Ishikawa (cell line): ENCODE data around the gene NUDT4.

ENCODE experiments used
- CREB1 ChIP-seq: IDR thresholded peaks from 2 replicates; pipeline ENCODE4 v1.6.1; 2012; ENCODE audit warnings: low read depth
- EGR1 ChIP-seq: IDR thresholded peaks from 2 replicates; pipeline ENCODE4 v1.6.1; 2012
- EP300 ChIP-seq: IDR thresholded peaks from 2 replicates; pipeline ENCODE4 v1.6.1; 2012; ENCODE audit warnings: borderline replicate concordance
- FOXM1 ChIP-seq: IDR thresholded peaks from 2 replicates; pipeline ENCODE4 v1.6.1; 2012; ENCODE audit warnings: low read depth, borderline replicate concordance
- TCF12 ChIP-seq: IDR thresholded peaks from 2 replicates; pipeline ENCODE4 v1.6.1; 2012; ENCODE audit warnings: low read depth
- TF ChIP-seq, protein P1 (sequence below): IDR thresholded peaks from 2 replicates; pipeline ENCODE4 v1.6.1; 2012

DNA sequence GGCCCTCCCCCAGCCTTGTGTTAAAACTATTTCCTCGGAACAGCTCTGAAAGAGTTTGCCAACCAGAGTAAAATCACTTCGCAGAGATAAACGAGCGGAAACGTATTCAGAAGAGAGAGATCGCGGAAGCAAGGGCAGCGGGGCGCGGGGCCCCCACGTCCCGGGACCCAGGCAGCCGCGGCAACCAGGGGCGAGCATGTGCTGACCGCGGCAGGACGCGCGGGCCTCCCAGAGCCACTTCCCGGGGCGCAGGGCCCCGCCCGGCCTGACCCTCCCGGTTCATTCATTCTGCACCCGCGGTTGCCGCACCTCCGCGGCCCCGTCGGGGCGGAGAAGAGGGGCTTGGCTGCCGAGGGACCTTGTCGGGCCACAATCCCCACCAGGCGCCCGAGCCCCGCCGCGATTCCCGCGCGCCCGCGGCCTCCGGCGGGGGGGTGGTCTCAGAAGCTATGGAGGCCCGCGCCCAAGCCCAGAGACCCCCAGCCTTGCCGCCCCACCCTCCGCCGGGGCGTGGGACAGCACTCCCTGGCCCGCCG is 63.4 kb downstream of the NUDT4 start:
- TF ChIP-seq EP300 (no peak), FOXM1 (no peak), EGR1 (no peak), CREB1 (no peak), TCF12 (no peak)
- TF ChIP-seq, protein P1, sequence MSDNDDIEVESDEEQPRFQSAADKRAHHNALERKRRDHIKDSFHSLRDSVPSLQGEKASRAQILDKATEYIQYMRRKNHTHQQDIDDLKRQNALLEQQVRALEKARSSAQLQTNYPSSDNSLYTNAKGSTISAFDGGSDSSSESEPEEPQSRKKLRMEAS = peak; percentile 64
